HG03439 (cell line): ENCODE data around the gene CD34.
"Not testable (repeated sequence)": the region's sequence is repeated elsewhere in the genome, so short reads cannot be mapped to it uniquely, and the experiment has no call there.

Source experiments
- ATAC-seq: cut with Tn5 transposase; IDR thresholded peaks from one replicate; pipeline ENCODE4 v1.9.1; 2021; ENCODE audit warnings: mild to moderate bottlenecking, moderate library complexity; ENCODE audit not compliant: unreplicated experiment

Gene CD34

GRCh38 chr1:207877914-207878313 lies 33.0 kb downstream of the CD34 start:
- ATAC-seq = not testable (repeated sequence)

GRCh38 chr1:207876131-207876530 lies 34.8 kb downstream of the CD34 start:
- ATAC-seq = no peak

GRCh38 chr1:207875532-207875931 lies 35.4 kb downstream of the CD34 start:
- ATAC-seq = no peak

- ATAC-seq = no peak
These were observed 37.7 kb downstream of the CD34 start for GRCh38 chr1:207873055-207873890.

GRCh38 chr1:207872621-207873020 lies 38.3 kb downstream of the CD34 start:
- ATAC-seq = no peak

GRCh38 chr1:207871117-207871649 lies 39.7 kb downstream of the CD34 start:
- ATAC-seq = no peak

GRCh38 chr1:207870306-207871031 lies 40.5 kb downstream of the CD34 start:
- ATAC-seq = no peak

GRCh38 chr1:207869859-207870258 lies 41.1 kb downstream of the CD34 start:
- ATAC-seq = no peak

GRCh38 chr1:207868774-207869721 lies 41.9 kb downstream of the CD34 start:
- peak; percentile 58 for ATAC-seq

- peak; percentile 13 for ATAC-seq
These were observed 42.6 kb downstream of the CD34 start for GRCh38 chr1:207868251-207868773.

- no peak for ATAC-seq
These were observed 43.5 kb downstream of the CD34 start for GRCh38 chr1:207867136-207868109.

- no peak for ATAC-seq
These were observed 44.3 kb downstream of the CD34 start for GRCh38 chr1:207866471-207867135.

GRCh38 chr1:207863893-207864535 lies 46.9 kb downstream of the CD34 start:
- no peak for ATAC-seq

- ATAC-seq = no peak
These were observed 48.6 kb downstream of the CD34 start for GRCh38 chr1:207862241-207862787.

- ATAC-seq = no peak
These were observed 49.3 kb downstream of the CD34 start for GRCh38 chr1:207861442-207862177.

- ATAC-seq = no peak
These were observed 50.4 kb downstream of the CD34 start for GRCh38 chr1:207860531-207860930.

- no peak for ATAC-seq
These were observed 52.1 kb downstream of the CD34 start for GRCh38 chr1:207858806-207859205.
